Tibial artery (tissue), 4 donors: Measurements from ENCODE around the gene MRPS27.

Experiments
- DNase-seq, 2 donors: peaks; one replicate each; pipeline ENCODE4 v3.0.0-alpha.2; 2019
- H3K27ac ChIP-seq, 2 donors: fragments of 200-600 bp; sonication (generic) in 1 of 2; 1 replicate in 1 of 2; 2 replicates in 1 of 2; pipeline ENCODE4 v1.5.1; 2018 to 2019; ENCODE audit warnings: mild to moderate bottlenecking in 1 of 2
- H3K27me3 ChIP-seq, 2 donors: fragments of 200-600 bp; sonication (generic) in 1 of 2; one replicate each; pipeline versions ENCODE4 v1.5.1 to v1.6.0; 2016 to 2019
- H3K36me3 ChIP-seq, 3 donors: fragments of 200-600 bp; sonication (generic) in 2 of 3; one replicate each; pipeline ENCODE4 v1.5.1; 2016 to 2019; ENCODE audit warnings: mild to moderate bottlenecking in 2 of 3
- H3K4me1 ChIP-seq, 4 donors: fragments of 200-600 bp; sonication (generic) in 2 of 4; 1 replicate in 3 of 4; 2 replicates in 1 of 4; pipeline ENCODE4 v1.5.1; 2016 to 2019
- H3K4me3 ChIP-seq, 2 donors: fragments of 200-600 bp; sonication (generic) in 1 of 2; 1 replicate in 1 of 2; 2 replicates in 1 of 2; pipeline ENCODE4 v1.5.1; 2018 to 2019; ENCODE audit warnings: mild to moderate bottlenecking in 2 of 2
- H3K9me3 ChIP-seq, 3 donors: fragments of 200-600 bp; sonication (generic) in 1 of 3; one replicate each; pipeline ENCODE4 v1.5.1; 2016 to 2019
- CTCF ChIP-seq, 2 experiments: fragments of 200-600 bp in 1 of 2; fragments of 450-650 bp in 1 of 2; IDR thresholded peaks; one replicate each; pipeline ENCODE4 v1.5.1; 2017 to 2019; ENCODE audit warnings: antibody characterized with exemption in 2 of 2, mild to moderate bottlenecking in 1 of 2, moderate library complexity in 1 of 2
- intact Hi-C: fragments of 100-400 bp; cut with DNase I; formaldehyde crosslinking; loops from one replicate; pipeline ENCODE4 v1.15.0; 2023; ENCODE audit warnings: low total_unique reads

MRPS27 gene

GRCh38 chr5:72221541-72221940 lies 98.5 kb downstream of the MRPS27 start:
- intact Hi-C loops, result no loop called here
- no peak overlapping the region for H3K27ac ChIP-seq
- H3K4me3 ChIP-seq, result no peak overlapping the region
- H3K27me3 ChIP-seq, result no peaks in the 10 kb centered on the region
- peaks cover 26 to 82% (median 72%) of the 10 kb centered on the region in 3 donors for H3K36me3 ChIP-seq
- no peak for TF ChIP-seq CTCF (IDR thresholded peaks at IDR 0.05)
- H3K9me3 ChIP-seq, result no peaks in the 10 kb centered on the region
- DNase-seq, result no peak
- H3K4me1 ChIP-seq, result peaks cover 0 to 10% (median 0%) of the 10 kb centered on the region in 4 donors

GRCh38 chr5:72221099-72221498 lies 98.9 kb downstream of the MRPS27 start:
- intact Hi-C loops, result no loop called here
- no peak for TF ChIP-seq CTCF (IDR thresholded peaks at IDR 0.05)
- no peak for DNase-seq
- H3K27me3 ChIP-seq, result no peaks in the 10 kb centered on the region
- H3K27ac ChIP-seq, result no peak overlapping the region
- peaks cover 26 to 80% (median 71%) of the 10 kb centered on the region in 3 donors for H3K36me3 ChIP-seq
- H3K9me3 ChIP-seq, result no peaks in the 10 kb centered on the region
- H3K4me1 ChIP-seq, result peaks cover 0 to 10% (median 0%) of the 10 kb centered on the region in 4 donors
- no peak overlapping the region for H3K4me3 ChIP-seq

GRCh38 chr5:72216756-72217155 lies 103.3 kb downstream of the MRPS27 start:
- Histone ChIP-seq H3K9me3 (no peaks in the 10 kb centered on the region), H3K27me3 (no peaks in the 10 kb centered on the region), H3K27ac (no peak overlapping the region), H3K4me1 (peaks cover 0 to under 1% (median 0%) of the 10 kb centered on the region in 4 donors), H3K4me3 (no peak overlapping the region), H3K36me3 (peaks cover 21 to 41% (median 40%) of the 10 kb centered on the region in 3 donors)
- TF ChIP-seq CTCF (IDR thresholded peaks at IDR 0.05), result no peak
- intact Hi-C loops, result no loop called here
- no peak for DNase-seq

GRCh38 chr5:72214168-72214567 lies 105.9 kb downstream of the MRPS27 start:
- TF ChIP-seq CTCF (IDR thresholded peaks at IDR 0.05), result no peak
- no peaks in the 10 kb centered on the region for H3K9me3 ChIP-seq
- no peak for DNase-seq
- H3K4me1 ChIP-seq, result peaks cover 0 to 25% (median 18%) of the 10 kb centered on the region in 4 donors
- intact Hi-C loops, result no loop called here
- H3K27me3 ChIP-seq, result no peaks in the 10 kb centered on the region
- peaks cover 2 to 19% (median 18%) of the 10 kb centered on the region in 3 donors for H3K36me3 ChIP-seq
- H3K4me3 ChIP-seq, result no peak overlapping the region
- no peak overlapping the region for H3K27ac ChIP-seq

- Histone ChIP-seq H3K36me3 (peaks cover 2 to 19% (median 18%) of the 10 kb centered on the region in 3 donors), H3K27ac (no peak overlapping the region), H3K9me3 (no peaks in the 10 kb centered on the region), H3K4me1 (peaks cover 0 to 27% (median 18%) of the 10 kb centered on the region in 4 donors), H3K27me3 (no peaks in the 10 kb centered on the region), H3K4me3 (no peak overlapping the region)
- intact Hi-C loops, result no loop called here
- no peak for TF ChIP-seq CTCF (IDR thresholded peaks at IDR 0.05)
- DNase-seq, result no peak
Measured at GRCh38 chr5:72213482-72213881, 106.6 kb downstream of the MRPS27 start.

- peak overlapping the region in 1 of 2 donors; percentile 77 for H3K27ac ChIP-seq
- no peaks in the 10 kb centered on the region for H3K27me3 ChIP-seq
- no peak overlapping the region for H3K4me3 ChIP-seq
- H3K4me1 ChIP-seq, result peaks cover 0 to 27% (median 18%) of the 10 kb centered on the region in 4 donors
- no peak for TF ChIP-seq CTCF (IDR thresholded peaks at IDR 0.05)
- peaks cover 3 to 18% (median 16%) of the 10 kb centered on the region in 3 donors for H3K36me3 ChIP-seq
- no peaks in the 10 kb centered on the region for H3K9me3 ChIP-seq
- intact Hi-C loops, result no loop called here
- DNase-seq, result no peak
Measured at GRCh38 chr5:72212171-72212570, 107.9 kb downstream of the MRPS27 start.
